ENCODE data around the gene CYTH4. TPM values are rescaled to one million over a fixed set of nuclear protein-coding genes. Genes with fewer than 3 reads are reported as not detected.

Gene CYTH4
- total and polyA plus RNA-seq, 2 of the 13 experiments (the other 11 are each of a cell fraction or from before 2014, with no cell fraction given): not detected

DNA sequence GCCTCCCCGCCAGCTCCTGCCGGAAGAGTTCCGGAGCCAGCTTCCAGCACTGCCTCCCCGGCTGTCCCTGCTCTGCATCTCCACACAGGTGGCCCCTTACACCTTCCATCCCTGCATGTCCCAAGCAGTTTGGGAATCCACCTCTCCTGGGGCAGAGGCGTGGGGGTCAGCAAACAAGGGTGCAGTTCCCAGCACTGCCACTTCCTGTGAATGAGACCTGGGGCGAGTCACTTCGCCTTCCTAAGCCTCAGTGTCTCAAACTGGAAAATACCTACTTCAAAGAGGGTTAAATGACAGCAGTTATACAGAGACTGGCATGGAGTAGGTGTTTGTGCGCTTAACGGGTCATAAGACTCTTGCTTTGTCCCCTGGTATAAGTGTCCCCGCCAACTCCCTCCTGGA, 5.2 kb downstream of the CYTH4 start:
- Histone ChIP-seq H3K4me1 (ENCODE audit: insufficient read depth, low read length) (no peaks in the 10 kb centered on the region), H3K4me2 (ENCODE audit: low read depth, low read length) (no peak overlapping the region), H3K79me2 (ENCODE audit: insufficient read depth, low read length) (no peaks in the 10 kb centered on the region), H3K27ac (ENCODE audit: extremely low read length, insufficient read depth, low read length) (no peak overlapping the region), H3K4me3 (replicated peaks in 1 of 3; ENCODE audit: insufficient read depth in 1 of 3, low read depth in 2 of 3, low read length in 3 of 3) (no peak overlapping the region), H2AFZ (ENCODE audit: low read length) (no peak overlapping the region), H4K20me1 (ENCODE audit: insufficient read depth, low read length) (no peaks in the 10 kb centered on the region), H3K9ac (ENCODE audit: insufficient read depth, low read depth, low read length) (no peak overlapping the region), H3K36me3 (replicated peaks in 1 of 2; ENCODE audit: control insufficient read depth in 1 of 2, insufficient read depth in 2 of 2, low read length in 2 of 2) (no peaks in the 10 kb centered on the region), H3K9me3 (ENCODE audit: low read length) (no peaks in the 10 kb centered on the region), H3K27me3 (ENCODE audit: control insufficient read depth in 1 of 2, insufficient read depth in 2 of 2, low read length in 2 of 2) (peaks cover 1 to 23% of the 10 kb centered on the region in 2 experiments; a peak in 4 of 5 replicates)
- POLR2A ChIA-PET: no interaction called here
- WGBS (ENCODE audit: low lambda C conversion rate): 16% methylated on average over 10 of the region's 10 CpGs
- BruUV-seq (replicated peaks): no TSS peak
- DNase-seq (ENCODE audit: low spot score) (no peak), FAIRE-seq (no peak), ATAC-seq (no peak)
- TF ChIP-seq ZNF747 (CRISPR knock-in tag; IDR thresholded peaks at IDR 0.05; ENCODE audit: borderline replicate concordance) (no peak), TFDP1 (CRISPR knock-in tag; IDR thresholded peaks at IDR 0.05; ENCODE audit: borderline replicate concordance) (no peak), ZNF879 (CRISPR knock-in tag; IDR thresholded peaks at IDR 0.05) (no peak), XBP1 (CRISPR knock-in tag; IDR thresholded peaks at IDR 0.05) (no peak)
- CTCF ChIA-PET (ENCODE audit: low intra/inter-chr PET ratio, low total read pairs): no interaction called here
- in situ Hi-C loops (cut with HindIII; ENCODE audit: extremely low pct_ligation_motif_present, low pct_unique_long_range_greater_than_20kb): no loop called here
- intact Hi-C loops (cut with micrococcal nuclease; ENCODE audit: unreplicated experiment): no loop called here

DNA sequence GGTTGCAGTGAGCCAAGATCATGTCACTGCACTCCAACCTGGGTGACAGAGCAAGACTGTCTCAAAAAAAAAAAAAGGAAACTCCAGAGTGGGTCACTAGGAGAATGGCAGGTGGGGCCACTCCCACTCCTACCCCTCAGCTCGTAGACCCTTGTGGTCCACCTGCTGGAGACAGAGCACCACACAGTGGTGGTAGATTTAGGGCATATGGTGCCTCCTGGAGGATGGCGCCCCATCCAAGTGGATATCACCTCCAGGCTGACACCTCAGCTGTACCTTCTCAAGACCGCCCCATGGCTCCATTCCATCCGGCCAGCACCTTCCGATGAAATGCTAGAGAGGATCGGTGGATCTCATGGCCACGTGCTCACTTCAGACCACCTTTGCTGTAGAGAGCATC, 6.2 kb downstream of the CYTH4 start:
- ChIA-PET POLR2A (no interaction called here), CTCF (ENCODE audit: low intra/inter-chr PET ratio, low total read pairs) (no interaction called here)
- Histone ChIP-seq H3K27ac (ENCODE audit: extremely low read length, insufficient read depth, low read length) (no peak overlapping the region), H4K20me1 (ENCODE audit: insufficient read depth, low read length) (peaks cover 2% of the 10 kb centered on the region; the same call in 1 of the 2 replicates), H3K4me1 (ENCODE audit: insufficient read depth, low read length) (no peaks in the 10 kb centered on the region), H3K27me3 (ENCODE audit: control insufficient read depth in 1 of 2, insufficient read depth in 2 of 2, low read length in 2 of 2) (peaks cover 0 to 23% of the 10 kb centered on the region in 2 experiments; a peak in 4 of 5 replicates), H3K36me3 (replicated peaks in 1 of 2; ENCODE audit: control insufficient read depth in 1 of 2, insufficient read depth in 2 of 2, low read length in 2 of 2) (no peaks in the 10 kb centered on the region), H3K4me3 (replicated peaks in 1 of 3; ENCODE audit: insufficient read depth in 1 of 3, low read depth in 2 of 3, low read length in 3 of 3) (no peak overlapping the region), H3K9me3 (ENCODE audit: low read length) (no peaks in the 10 kb centered on the region), H3K4me2 (ENCODE audit: low read depth, low read length) (no peak overlapping the region), H2AFZ (ENCODE audit: low read length) (no peak overlapping the region), H3K79me2 (ENCODE audit: insufficient read depth, low read length) (no peaks in the 10 kb centered on the region), H3K9ac (ENCODE audit: insufficient read depth, low read depth, low read length) (no peak overlapping the region)
- ATAC-seq (no peak), DNase-seq (ENCODE audit: low spot score) (no peak), FAIRE-seq (no peak)
- WGBS (ENCODE audit: low lambda C conversion rate): 34% methylated on average over 7 of the region's 7 CpGs
- in situ Hi-C loops (cut with HindIII; ENCODE audit: extremely low pct_ligation_motif_present, low pct_unique_long_range_greater_than_20kb): no loop called here
- intact Hi-C loops (cut with micrococcal nuclease; ENCODE audit: unreplicated experiment): no loop called here
- no TSS peak for BruUV-seq (replicated peaks)
- TF ChIP-seq TMF1 (CRISPR knock-in tag; IDR thresholded peaks at IDR 0.05; ENCODE audit: low read depth): no peak
- no peak for TF ChIP-seq ZNF30 (CRISPR knock-in tag; IDR thresholded peaks at IDR 0.05)
- TF ChIP-seq TAF15 (IDR thresholded peaks at IDR 0.05; ENCODE audit: low read depth, low read length, poor library complexity, severe bottlenecking): no peak
- no peak for TF ChIP-seq ZNF224 (CRISPR knock-in tag; IDR thresholded peaks at IDR 0.05)
- no peak for TF ChIP-seq SAFB2 (CRISPR knock-in tag; IDR thresholded peaks at IDR 0.05; ENCODE audit: borderline replicate concordance, low read depth)
- TF ChIP-seq LCORL (IDR thresholded peaks at IDR 0.05): no peak
- no peak for TF ChIP-seq LCORL (CRISPR knock-in tag; IDR thresholded peaks at IDR 0.05)
- no peak for TF ChIP-seq ZFP36L1 (CRISPR knock-in tag; IDR thresholded peaks at IDR 0.05)
- TF ChIP-seq SP140L (CRISPR knock-in tag; IDR thresholded peaks at IDR 0.05; ENCODE audit: borderline replicate concordance): no peak
- TF ChIP-seq ELK4 (CRISPR knock-in tag; IDR thresholded peaks at IDR 0.05; ENCODE audit: borderline replicate concordance): no peak
- TF ChIP-seq MATR3 (CRISPR knock-in tag; IDR thresholded peaks at IDR 0.05): no peak
- TF ChIP-seq, protein P1, sequence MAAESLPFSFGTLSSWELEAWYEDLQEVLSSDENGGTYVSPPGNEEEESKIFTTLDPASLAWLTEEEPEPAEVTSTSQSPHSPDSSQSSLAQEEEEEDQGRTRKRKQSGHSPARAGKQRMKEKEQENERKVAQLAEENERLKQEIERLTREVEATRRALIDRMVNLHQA (CRISPR knock-in tag; IDR thresholded peaks at IDR 0.05): no peak
- TF ChIP-seq FOXA1 (IDR thresholded peaks at IDR 0.05): no peak
- TF ChIP-seq FOXA1 (CRISPR knock-in tag; IDR thresholded peaks at IDR 0.05): no peak
- no peak for TF ChIP-seq SRY (CRISPR knock-in tag; IDR thresholded peaks at IDR 0.05)
- no peak for TF ChIP-seq KLF11 (CRISPR knock-in tag; IDR thresholded peaks at IDR 0.05)
- TF ChIP-seq RAD51 (IDR thresholded peaks at IDR 0.05; ENCODE audit: borderline replicate concordance): no peak
